Measurements from ENCODE around the gene SHISAL1. TPM values are rescaled to one million over a fixed set of nuclear protein-coding genes. Genes with fewer than 3 reads are reported as not detected.

SHISAL1 gene
- total RNA-seq, 1 donor from 2014 or later = 3.2 TPM

- Mint-ChIP-seq H3K36me3 (ENCODE audit: unreplicated experiment) (peaks cover 31% of the 10 kb centered on the region), H3K27ac (ENCODE audit: unreplicated experiment) (no peak overlapping the region), H3K4me3 (ENCODE audit: unreplicated experiment) (no peak overlapping the region), H3K4me1 (ENCODE audit: low read depth, unreplicated experiment) (no peaks in the 10 kb centered on the region), H3K27me3 (ENCODE audit: unreplicated experiment) (peaks cover 8% of the 10 kb centered on the region), H3K9me3 (ENCODE audit: unreplicated experiment) (peaks cover 11% of the 10 kb centered on the region)
- TF ChIP-seq CTCF (IDR thresholded peaks at IDR 0.05; ENCODE audit: partially characterized antibody, unreplicated experiment) = no peak
- no peak for DNase-seq
Measured at GRCh38 chr22:44247346-44247745, 65.4 kb downstream of the SHISAL1 start.

GRCh38 chr22:44246615-44247326, 66.0 kb downstream of the SHISAL1 start:
- Mint-ChIP-seq H3K36me3 (ENCODE audit: unreplicated experiment) (peaks cover 31% of the 10 kb centered on the region), H3K27me3 (ENCODE audit: unreplicated experiment) (peaks cover 8% of the 10 kb centered on the region)

GRCh38 chr22:44245867-44246266, 66.9 kb downstream of the SHISAL1 start:
- TF ChIP-seq CTCF (IDR thresholded peaks at IDR 0.05; ENCODE audit: partially characterized antibody, unreplicated experiment) = no peak
- peaks cover 8% of the 10 kb centered on the region for H3K27me3 Mint-ChIP-seq (ENCODE audit: unreplicated experiment)
- peaks cover 6% of the 10 kb centered on the region for H3K9me3 Mint-ChIP-seq (ENCODE audit: unreplicated experiment)
- no peaks in the 10 kb centered on the region for H3K4me1 Mint-ChIP-seq (ENCODE audit: low read depth, unreplicated experiment)
- peaks cover 26% of the 10 kb centered on the region for H3K36me3 Mint-ChIP-seq (ENCODE audit: unreplicated experiment)
- no peak overlapping the region for H3K27ac Mint-ChIP-seq (ENCODE audit: unreplicated experiment)
- H3K4me3 Mint-ChIP-seq (ENCODE audit: unreplicated experiment) = no peak overlapping the region
- no peak for DNase-seq

More at GRCh38 chr22:44246615-44247326, 66.0 kb downstream of the SHISAL1 start:
- TF ChIP-seq CTCF (IDR thresholded peaks at IDR 0.05; ENCODE audit: partially characterized antibody, unreplicated experiment) = no peak
- Mint-ChIP-seq H3K4me3 (ENCODE audit: unreplicated experiment) (no peak overlapping the region), H3K4me1 (ENCODE audit: low read depth, unreplicated experiment) (no peaks in the 10 kb centered on the region), H3K27ac (ENCODE audit: unreplicated experiment) (no peak overlapping the region), H3K9me3 (ENCODE audit: unreplicated experiment) (peaks cover 11% of the 10 kb centered on the region)
- no peak for DNase-seq

GRCh38 chr22:44245438-44245837, 67.3 kb downstream of the SHISAL1 start:
- no peak overlapping the region for H3K27ac Mint-ChIP-seq (ENCODE audit: unreplicated experiment)
- no peaks in the 10 kb centered on the region for H3K4me1 Mint-ChIP-seq (ENCODE audit: low read depth, unreplicated experiment)
- H3K36me3 Mint-ChIP-seq (ENCODE audit: unreplicated experiment) = peaks cover 22% of the 10 kb centered on the region
- no peak for TF ChIP-seq CTCF (IDR thresholded peaks at IDR 0.05; ENCODE audit: partially characterized antibody, unreplicated experiment)
- DNase-seq = no peak
- no peak overlapping the region for H3K4me3 Mint-ChIP-seq (ENCODE audit: unreplicated experiment)
- H3K27me3 Mint-ChIP-seq (ENCODE audit: unreplicated experiment) = peaks cover 8% of the 10 kb centered on the region
- peaks cover 6% of the 10 kb centered on the region for H3K9me3 Mint-ChIP-seq (ENCODE audit: unreplicated experiment)

GRCh38 chr22:44244265-44244822, 68.4 kb downstream of the SHISAL1 start:
- DNase-seq = no peak
- TF ChIP-seq CTCF (IDR thresholded peaks at IDR 0.05; ENCODE audit: partially characterized antibody, unreplicated experiment) = no peak
- no peak overlapping the region for H3K27ac Mint-ChIP-seq (ENCODE audit: unreplicated experiment)

More at GRCh38 chr22:44244265-44244822, 68.4 kb downstream of the SHISAL1 start:
- no peak overlapping the region for H3K4me3 Mint-ChIP-seq (ENCODE audit: unreplicated experiment)
- no peaks in the 10 kb centered on the region for H3K4me1 Mint-ChIP-seq (ENCODE audit: low read depth, unreplicated experiment)
- H3K9me3 Mint-ChIP-seq (ENCODE audit: unreplicated experiment) = peaks cover 4% of the 10 kb centered on the region
- H3K27me3 Mint-ChIP-seq (ENCODE audit: unreplicated experiment) = peaks cover 8% of the 10 kb centered on the region
- peaks cover 12% of the 10 kb centered on the region for H3K36me3 Mint-ChIP-seq (ENCODE audit: unreplicated experiment)

Measured in glutamatergic neuron (in vitro differentiated cells).